Upper lobe of left lung (tissue), 4 donors: Measurements from ENCODE around the gene GALNT10.

ENCODE experiments used
- CTCF ChIP-seq, 6 experiments: fragments of 450-650 bp in 4 of 6; fragments of 200-600 bp in 2 of 6; sonication (generic) in 2 of 6; IDR thresholded peaks; one replicate each; pipeline ENCODE4 v1.5.1; 2016 to 2019; ENCODE audit warnings: antibody characterized with exemption in 6 of 6
- EP300 ChIP-seq, 4 donors: sonication (generic); formaldehyde crosslinking; IDR thresholded peaks; one replicate each; pipeline ENCODE4 v1.5.1; 2017; ENCODE audit warnings: antibody characterized with exemption in 4 of 4, control low read depth in 2 of 4
- POLR2A ChIP-seq, 4 donors: fragments of 450-650 bp; IDR thresholded peaks; one replicate each; pipeline ENCODE4 v1.5.1; 2016 to 2017; ENCODE audit warnings: antibody characterized with exemption in 4 of 4, mild to moderate bottlenecking in 2 of 4
- POLR2AphosphoS5 ChIP-seq, 2 donors: sonication (generic); formaldehyde crosslinking; IDR thresholded peaks; one replicate each; pipeline ENCODE4 v1.5.1; 2017; ENCODE audit warnings: antibody characterized with exemption in 2 of 2

- TF ChIP-seq CTCF (IDR thresholded peaks at IDR 0.05), result no peak
- TF ChIP-seq POLR2A (IDR thresholded peaks at IDR 0.05), result no peak
- no peak for TF ChIP-seq EP300 (IDR thresholded peaks at IDR 0.05)
- TF ChIP-seq POLR2AphosphoS5 (IDR thresholded peaks at IDR 0.05), result no peak
Observed at GRCh38 chr5:154264549-154265196, 74.1 kb downstream of the GALNT10 start.
